DOHH2 (cell line): ENCODE measurements around the gene TADA2B.

Experiments used
- EZH2phosphoT487 ChIP-seq: fragments of 200-600 bp; sonication (generic); IDR thresholded peaks from 2 replicates; pipeline ENCODE4 v1.6.1; 2017; ENCODE audit warnings: borderline replicate concordance, mild to moderate bottlenecking, antibody characterized with exemption, low read length, moderate library complexity, mixed read lengths
- TF ChIP-seq, protein P1 (sequence below): fragments of 200-600 bp; sonication (generic); IDR thresholded peaks from one replicate; pipeline ENCODE4 v1.5.1; 2014; ENCODE audit warnings: antibody characterized with exemption, mild to moderate bottlenecking, low read depth, low read length; ENCODE audit not compliant: poor library complexity, severe bottlenecking

DNA sequence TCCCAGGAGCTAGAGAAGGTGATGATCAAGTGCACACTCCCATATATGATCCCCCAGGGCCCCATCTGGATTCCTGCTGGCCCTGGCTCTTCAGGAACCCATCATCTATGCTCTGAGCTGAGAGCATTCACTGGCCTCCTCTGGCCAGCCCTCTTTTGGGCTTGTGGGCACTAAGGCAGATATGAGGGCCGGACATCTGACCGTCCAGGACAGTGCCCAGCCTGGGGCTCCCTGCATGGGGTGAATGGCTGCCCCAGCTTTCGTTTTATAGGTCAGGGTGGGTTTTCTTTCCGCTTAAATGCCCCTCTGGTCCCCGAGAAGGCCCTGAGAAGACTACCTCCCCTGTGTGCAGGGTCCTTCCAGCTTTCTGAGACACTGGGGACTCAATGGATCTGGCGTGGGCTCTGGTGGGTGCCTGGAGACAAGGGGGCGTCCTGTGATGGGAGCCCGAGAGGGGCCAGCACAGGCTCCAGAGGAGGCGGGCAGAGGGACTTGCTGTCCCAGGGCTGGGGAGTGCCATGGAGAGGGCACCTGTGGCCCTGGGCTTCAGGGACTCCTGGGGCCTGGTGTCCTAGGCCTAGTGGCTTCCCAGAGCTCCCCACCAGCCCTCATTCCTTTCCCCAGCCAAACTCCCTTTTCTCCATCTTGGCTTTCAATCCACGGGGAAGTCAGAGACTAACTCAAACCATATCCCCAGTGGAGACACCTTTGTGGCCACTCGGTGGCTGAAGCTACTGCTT, 64.2 kb downstream of the TADA2B start:
- TF ChIP-seq, protein P1, sequence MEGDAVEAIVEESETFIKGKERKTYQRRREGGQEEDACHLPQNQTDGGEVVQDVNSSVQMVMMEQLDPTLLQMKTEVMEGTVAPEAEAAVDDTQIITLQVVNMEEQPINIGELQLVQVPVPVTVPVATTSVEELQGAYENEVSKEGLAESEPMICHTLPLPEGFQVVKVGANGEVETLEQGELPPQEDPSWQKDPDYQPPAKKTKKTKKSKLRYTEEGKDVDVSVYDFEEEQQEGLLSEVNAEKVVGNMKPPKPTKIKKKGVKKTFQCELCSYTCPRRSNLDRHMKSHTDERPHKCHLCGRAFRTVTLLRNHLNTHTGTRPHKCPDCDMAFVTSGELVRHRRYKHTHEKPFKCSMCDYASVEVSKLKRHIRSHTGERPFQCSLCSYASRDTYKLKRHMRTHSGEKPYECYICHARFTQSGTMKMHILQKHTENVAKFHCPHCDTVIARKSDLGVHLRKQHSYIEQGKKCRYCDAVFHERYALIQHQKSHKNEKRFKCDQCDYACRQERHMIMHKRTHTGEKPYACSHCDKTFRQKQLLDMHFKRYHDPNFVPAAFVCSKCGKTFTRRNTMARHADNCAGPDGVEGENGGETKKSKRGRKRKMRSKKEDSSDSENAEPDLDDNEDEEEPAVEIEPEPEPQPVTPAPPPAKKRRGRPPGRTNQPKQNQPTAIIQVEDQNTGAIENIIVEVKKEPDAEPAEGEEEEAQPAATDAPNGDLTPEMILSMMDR, result no peak
- TF ChIP-seq EZH2phosphoT487, result no peak
